Sigmoid colon (tissue), 7 donors: Measurements from ENCODE around the gene EIF4E. TPM values are rescaled to one million over a fixed set of nuclear protein-coding genes. Genes with fewer than 3 reads are reported as not detected.

Source experiments
- DNase-seq: peaks from one replicate; pipeline ENCODE4 v3.0.0-alpha.2; 2019
- H3K27ac ChIP-seq, 4 donors: fragments of 200-600 bp; sonication (generic); one replicate each; pipeline ENCODE4 v1.5.1; 2016 to 2019; ENCODE audit warnings: mild to moderate bottlenecking in 1 of 4
- H3K27me3 ChIP-seq, 3 donors: fragments of 200-600 bp; sonication (generic); one replicate each; pipeline ENCODE4 v1.5.1; 2019; ENCODE audit warnings: mild to moderate bottlenecking in 1 of 3
- H3K36me3 ChIP-seq, 4 donors: fragments of 200-600 bp; sonication (generic); one replicate each; pipeline ENCODE4 v1.5.1; 2016 to 2019
- H3K4me1 ChIP-seq, 4 donors: fragments of 200-600 bp; sonication (generic); one replicate each; pipeline ENCODE4 v1.5.1; 2017 to 2019
- H3K4me3 ChIP-seq, 4 donors: fragments of 200-600 bp; sonication (generic); one replicate each; pipeline ENCODE4 v1.5.1; 2017 to 2019; ENCODE audit warnings: mild to moderate bottlenecking in 2 of 4, moderate library complexity in 1 of 4
- H3K9me3 ChIP-seq, 4 donors: fragments of 200-600 bp in 3 of 4; sonication (generic) in 3 of 4; one replicate each; pipeline versions ENCODE4 v1.5.1 to v1.6.1; 2013 to 2019
- EP300 ChIP-seq, 4 donors: sonication (generic); formaldehyde crosslinking; IDR thresholded peaks; one replicate each; pipeline ENCODE4 v1.6.1; 2017; ENCODE audit warnings: antibody characterized with exemption in 4 of 4
- POLR2A ChIP-seq, 2 donors: fragments of 450-650 bp; IDR thresholded peaks; one replicate each; pipeline ENCODE4 v1.6.1; 2016; ENCODE audit warnings: antibody characterized with exemption in 2 of 2, mild to moderate bottlenecking in 2 of 2, moderate library complexity in 2 of 2
- POLR2AphosphoS5 ChIP-seq, 4 donors: sonication (generic); formaldehyde crosslinking; IDR thresholded peaks; one replicate each; pipeline ENCODE4 v1.6.1; 2017; ENCODE audit warnings: antibody characterized with exemption in 4 of 4
- WGBS, 2 donors: extraction: QIAGEN DNeasy Blood & Tissue Kit; methylation state at CpG; one replicate each; pipeline ENCODE4 v1.1.7; 2013; 5-methylcytosine and 5-hydroxymethylcytosine counted together
- intact Hi-C: fragments of 100-400 bp; cut with DNase I; formaldehyde crosslinking; loops from one replicate; pipeline ENCODE4 v1.15.1; 2023
- polyA plus RNA-seq, 3 donors: library from polyadenylated mRNA; stranded (reverse); fragments of 200-250 nt; gene quantifications; one replicate each; pipeline ENCODE4 v1.2.3, GENCODE V29; 2013
- total RNA-seq, 4 donors: library from RNA; depleted of rRNA; stranded (reverse); fragments of >200 nt; gene quantifications; one replicate each; pipeline ENCODE4 v1.1.0, GENCODE V29; 2016
- TF ChIP-seq, protein P1 (sequence below), 4 experiments: fragments of 450-650 bp in 3 of 4; fragments of 200-600 bp in 1 of 4; IDR thresholded peaks; one replicate each; pipeline ENCODE4 v1.5.1; 2016 to 2019; ENCODE audit warnings: antibody characterized with exemption in 4 of 4, mild to moderate bottlenecking in 3 of 4, moderate library complexity in 2 of 4
- donor health status: healthy with polysubstance abuse.
- donor health status: Bipolar disorder and iron deficiency.
- donor health status: healthy.

EIF4E gene
- total RNA-seq (10 to 100 TPM; 38.5 to 81.3 (median 65.4) TPM), polyA plus RNA-seq (100 to 1,000 TPM in 1 of 3 donors, 10 to 100 TPM in 2; 67.3 to 115 (median 74.5) TPM)

DNA sequence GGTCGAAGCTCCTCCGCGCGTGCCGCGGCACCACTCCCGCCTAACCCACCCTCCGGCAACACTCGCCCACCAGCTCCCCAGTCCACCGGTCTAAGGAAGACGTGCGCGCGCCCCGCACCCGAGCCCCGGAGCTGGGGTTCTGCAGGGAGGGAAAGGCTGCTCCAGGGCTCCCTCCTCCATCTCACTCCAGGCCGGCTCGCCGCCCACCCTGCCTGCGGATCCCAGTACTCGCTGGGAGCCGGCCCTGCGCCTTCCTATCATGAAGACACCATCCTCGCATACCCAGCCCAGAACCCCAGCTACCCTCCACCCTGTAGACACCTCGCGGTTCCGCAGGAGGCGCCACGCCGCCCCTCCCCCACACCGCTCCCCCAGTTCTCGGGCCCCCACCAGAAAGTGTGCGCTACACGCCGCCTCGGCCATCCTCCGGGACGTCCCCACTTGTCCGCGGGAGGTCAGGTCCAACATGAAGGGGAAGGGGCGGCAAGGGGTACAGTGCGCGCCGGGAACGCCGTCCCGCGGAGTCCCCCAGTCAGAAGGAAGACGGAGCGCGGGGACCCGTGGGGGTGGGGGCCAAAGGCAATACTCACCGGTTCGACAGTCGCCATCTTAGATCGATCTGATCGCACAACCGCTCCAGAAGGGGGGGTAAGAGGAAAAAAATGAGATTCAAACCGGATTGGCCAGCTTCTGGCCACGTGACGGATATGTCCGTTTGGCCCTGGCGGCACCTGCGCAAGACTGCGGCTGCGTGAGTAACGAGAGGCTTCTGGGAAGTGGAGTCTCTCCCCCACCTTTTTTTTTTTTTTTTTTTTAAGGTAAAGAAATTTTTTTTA, at the start of gene EIF4E:
TSS of gene EIF4E (minus strand) at position 629 of the 836 bp plus-strand sequence. CDS start at position 608, 21 bp downstream.
- Histone ChIP-seq H3K4me3 (peak within 1 kb of the TSS; percentile 59 to 98 (median 96)), H3K4me1 (peaks cover 0 to 30% (median 22%) of the 10 kb centered on the region in 4 donors), H3K9me3 (no peaks in the 10 kb centered on the region), H3K27me3 (no peaks in the 10 kb centered on the region), H3K36me3 (peaks cover 0 to 4% (median 0%) of the 10 kb centered on the region in 4 donors), H3K27ac (peak within 1 kb of the TSS; percentile 88 to 98 (median 95))
- peak; percentile 99 for DNase-seq
- intact Hi-C loops, result loop anchor here (2.0 to 10.0 kb wide), 6 partner anchors 66 to 966 kb away; partner anchors contain the start of genes LAMTOR3, METAP1, RAP1GDS1 and TSPAN5
- WGBS, 2 donors, result 0% methylated on average over 68 of the region's 68 CpGs
- TF ChIP-seq EP300 (IDR thresholded peaks at IDR 0.05), result peak in 1 of 4 donors; percentile 17
- TF ChIP-seq POLR2A (IDR thresholded peaks at IDR 0.05), result no peak
- TF ChIP-seq, protein P1, sequence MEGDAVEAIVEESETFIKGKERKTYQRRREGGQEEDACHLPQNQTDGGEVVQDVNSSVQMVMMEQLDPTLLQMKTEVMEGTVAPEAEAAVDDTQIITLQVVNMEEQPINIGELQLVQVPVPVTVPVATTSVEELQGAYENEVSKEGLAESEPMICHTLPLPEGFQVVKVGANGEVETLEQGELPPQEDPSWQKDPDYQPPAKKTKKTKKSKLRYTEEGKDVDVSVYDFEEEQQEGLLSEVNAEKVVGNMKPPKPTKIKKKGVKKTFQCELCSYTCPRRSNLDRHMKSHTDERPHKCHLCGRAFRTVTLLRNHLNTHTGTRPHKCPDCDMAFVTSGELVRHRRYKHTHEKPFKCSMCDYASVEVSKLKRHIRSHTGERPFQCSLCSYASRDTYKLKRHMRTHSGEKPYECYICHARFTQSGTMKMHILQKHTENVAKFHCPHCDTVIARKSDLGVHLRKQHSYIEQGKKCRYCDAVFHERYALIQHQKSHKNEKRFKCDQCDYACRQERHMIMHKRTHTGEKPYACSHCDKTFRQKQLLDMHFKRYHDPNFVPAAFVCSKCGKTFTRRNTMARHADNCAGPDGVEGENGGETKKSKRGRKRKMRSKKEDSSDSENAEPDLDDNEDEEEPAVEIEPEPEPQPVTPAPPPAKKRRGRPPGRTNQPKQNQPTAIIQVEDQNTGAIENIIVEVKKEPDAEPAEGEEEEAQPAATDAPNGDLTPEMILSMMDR (IDR thresholded peaks at IDR 0.05), result peak in 3 of 4 experiments; percentile 2 to 17 (median 13)
- TF ChIP-seq POLR2AphosphoS5 (IDR thresholded peaks at IDR 0.05), result peak; percentile 43 to 76 (median 59)

- intact Hi-C loops, result no loop called here
- H3K27me3 ChIP-seq, result no peaks in the 10 kb centered on the region
- 86 to 89% methylated on average over 7 of the region's 7 CpGs for WGBS, 2 donors
- H3K4me1 ChIP-seq, result no peaks in the 10 kb centered on the region
- H3K4me3 ChIP-seq, result no peak overlapping the region
- no peak for DNase-seq
- H3K9me3 ChIP-seq, result no peaks in the 10 kb centered on the region
- H3K36me3 ChIP-seq, result no peaks in the 10 kb centered on the region
- H3K27ac ChIP-seq, result no peak overlapping the region
- TF ChIP-seq POLR2AphosphoS5 (IDR thresholded peaks at IDR 0.05) (no peak), EP300 (IDR thresholded peaks at IDR 0.05) (no peak), POLR2A (IDR thresholded peaks at IDR 0.05) (no peak)
- TF ChIP-seq, protein P1 (IDR thresholded peaks at IDR 0.05), result no peak
These were observed 48.6 kb upstream of the EIF4E start for GRCh38 chr4:98977557-98977956.

DNA sequence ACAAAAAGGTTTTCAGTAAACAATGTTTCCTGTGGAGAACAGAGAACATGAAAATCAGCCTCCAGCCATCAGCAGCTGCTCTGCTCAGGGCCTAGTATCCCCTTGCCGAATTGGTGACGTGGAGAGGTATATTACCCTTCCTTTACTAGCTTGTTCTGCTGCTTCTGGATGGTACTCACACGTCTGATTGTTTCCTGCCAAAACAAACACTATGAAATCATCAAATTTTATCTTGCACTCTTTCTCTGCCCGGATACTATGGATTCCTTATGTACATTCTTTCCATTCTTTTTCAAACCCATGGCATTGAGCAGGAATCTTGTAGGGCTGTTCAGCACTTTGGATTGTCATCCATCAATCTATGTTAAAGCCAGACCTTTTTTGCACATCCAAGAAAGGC, 47.8 kb upstream of the EIF4E start:
- intact Hi-C loops, result no loop called here
- no peaks in the 10 kb centered on the region for H3K27me3 ChIP-seq
- TF ChIP-seq POLR2A (IDR thresholded peaks at IDR 0.05) (no peak), EP300 (IDR thresholded peaks at IDR 0.05) (no peak), POLR2AphosphoS5 (IDR thresholded peaks at IDR 0.05) (no peak)
- TF ChIP-seq, protein P1 (IDR thresholded peaks at IDR 0.05), result no peak
- H3K36me3 ChIP-seq, result no peaks in the 10 kb centered on the region
- H3K4me1 ChIP-seq, result no peaks in the 10 kb centered on the region
- no peak for DNase-seq
- H3K27ac ChIP-seq, result no peak overlapping the region
- H3K4me3 ChIP-seq, result no peak overlapping the region
- H3K9me3 ChIP-seq, result no peaks in the 10 kb centered on the region
- 26 to 64% methylated on average over 4 of the region's 4 CpGs for WGBS, 2 donors

DNA sequence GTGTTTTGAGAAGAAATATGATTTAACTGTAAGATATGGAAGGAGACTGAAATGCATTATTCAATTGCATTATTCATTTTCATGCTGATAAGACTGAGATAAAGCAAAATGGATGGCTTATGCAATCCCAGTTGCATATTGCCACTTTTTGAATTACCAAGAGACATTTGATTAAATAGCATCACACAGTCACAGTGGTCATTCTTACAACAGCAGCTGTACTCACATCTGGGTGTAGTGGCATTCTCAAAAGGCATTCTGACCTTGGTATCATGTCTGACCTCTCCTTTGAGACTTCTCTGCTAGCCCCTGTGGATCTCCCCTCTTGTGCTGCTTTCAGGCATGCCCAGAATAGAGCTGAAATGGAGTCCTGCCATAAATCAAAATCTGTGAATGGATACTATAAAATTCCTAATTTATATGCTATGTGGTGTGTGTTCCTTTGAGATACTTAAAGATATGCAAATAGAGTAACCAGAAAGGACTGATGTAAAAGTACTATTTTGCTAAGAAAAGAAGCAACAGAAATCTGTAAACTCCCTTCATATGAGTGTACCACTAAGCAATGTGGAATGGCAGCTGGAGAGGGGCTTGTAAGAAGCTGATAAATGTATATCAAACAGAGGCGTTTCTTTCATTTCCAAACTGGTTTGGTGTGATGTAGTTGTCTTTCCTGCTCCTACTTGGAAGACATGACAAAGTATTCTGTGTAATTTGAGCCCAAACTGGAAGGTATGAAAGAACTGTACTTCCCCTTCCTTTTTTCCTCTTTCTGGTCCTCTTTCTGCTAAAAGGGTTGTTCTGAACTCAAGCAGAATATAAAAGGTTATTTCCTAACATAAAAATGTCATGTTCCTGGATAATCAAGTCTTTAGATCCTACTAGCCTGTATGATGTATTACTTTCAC, 41.2 kb upstream of the EIF4E start:
- 45 to 59% methylated on average over 1 of the region's 1 CpG for WGBS, 2 donors
- Histone ChIP-seq H3K9me3 (no peaks in the 10 kb centered on the region), H3K27me3 (no peaks in the 10 kb centered on the region), H3K36me3 (no peaks in the 10 kb centered on the region), H3K4me3 (no peak overlapping the region), H3K27ac (no peak overlapping the region), H3K4me1 (no peaks in the 10 kb centered on the region)
- intact Hi-C loops, result no loop called here
- TF ChIP-seq, protein P1 (IDR thresholded peaks at IDR 0.05), result no peak
- TF ChIP-seq POLR2AphosphoS5 (IDR thresholded peaks at IDR 0.05), result no peak
- TF ChIP-seq EP300 (IDR thresholded peaks at IDR 0.05), result no peak
- DNase-seq, result no peak
